ENCODE measurements around the gene DES.
"Not testable (repeated sequence)": the region's sequence is repeated elsewhere in the genome, so short reads cannot be mapped to it uniquely, and the experiment has no call there.

Gene DES

GRCh38 chr2:219392754-219393153, 25.4 kb upstream of the DES start:
- H3K27ac Mint-ChIP-seq, result no peak overlapping the region
- peaks cover 12% of the 10 kb centered on the region for H3K4me1 Mint-ChIP-seq
- DNase-seq (no peak), ATAC-seq (no peak)
- no peaks in the 10 kb centered on the region for H3K9me3 Mint-ChIP-seq
- peaks cover 2% of the 10 kb centered on the region for H3K36me3 Mint-ChIP-seq (ENCODE audit: low read depth)
- H3K4me3 Mint-ChIP-seq, result no peak overlapping the region
- H3K27me3 Mint-ChIP-seq, result no peaks in the 10 kb centered on the region

GRCh38 chr2:219395056-219395455, 23.1 kb upstream of the DES start:
- not testable (repeated sequence) for H3K9me3 Mint-ChIP-seq; H3K27ac Mint-ChIP-seq; DNase-seq; H3K27me3 Mint-ChIP-seq; H3K4me3 Mint-ChIP-seq; H3K4me1 Mint-ChIP-seq; H3K36me3 Mint-ChIP-seq (ENCODE audit: low read depth); ATAC-seq

- no peak for ATAC-seq
- no peak overlapping the region for H3K4me3 Mint-ChIP-seq
- peaks cover 2% of the 10 kb centered on the region for H3K36me3 Mint-ChIP-seq (ENCODE audit: low read depth)
Measured at GRCh38 chr2:219395609-219396008, 22.6 kb upstream of the DES start.

DNA sequence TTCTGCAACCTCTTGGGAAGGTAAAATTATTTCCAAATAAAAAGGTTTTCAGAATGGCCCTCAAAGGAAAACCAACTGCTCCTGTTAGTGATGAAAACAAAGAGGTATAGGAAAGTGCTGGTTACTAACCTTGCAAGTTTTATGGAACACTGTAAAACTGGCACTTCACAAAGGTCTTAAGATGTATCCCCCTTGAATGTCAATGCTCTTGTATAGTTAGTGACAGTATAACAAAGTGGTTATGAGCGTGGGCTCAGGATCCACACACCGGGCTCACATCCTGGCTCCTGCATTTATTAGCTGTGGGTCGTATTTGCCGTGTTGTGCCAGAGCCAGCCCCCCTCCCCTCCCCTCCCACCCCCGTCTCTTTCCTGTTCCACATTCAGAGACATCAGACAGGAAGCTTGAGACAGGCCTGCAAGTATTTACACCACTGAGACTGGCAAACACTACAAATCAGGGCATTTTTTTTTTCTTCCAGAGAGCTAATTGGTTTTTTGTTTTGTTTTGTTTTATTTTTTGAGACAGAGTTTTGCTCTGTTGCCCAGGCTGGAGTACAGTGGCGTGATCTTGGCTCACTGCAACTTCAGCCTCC, 21.2 kb upstream of the DES start:
- Mint-ChIP-seq H3K36me3 (ENCODE audit: low read depth) (peaks cover 2% of the 10 kb centered on the region), H3K4me3 (no peak overlapping the region), H3K27me3 (no peaks in the 10 kb centered on the region), H3K4me1 (peaks cover 5% of the 10 kb centered on the region), H3K27ac (no peak overlapping the region), H3K9me3 (no peaks in the 10 kb centered on the region)
- no peak for DNase-seq
- ATAC-seq, result no peak

More at GRCh38 chr2:219395609-219396008, 22.6 kb upstream of the DES start:
- Mint-ChIP-seq H3K27me3 (no peaks in the 10 kb centered on the region), H3K4me1 (peaks cover 5% of the 10 kb centered on the region), H3K9me3 (no peaks in the 10 kb centered on the region), H3K27ac (no peak overlapping the region)
- no peak for DNase-seq

DNA sequence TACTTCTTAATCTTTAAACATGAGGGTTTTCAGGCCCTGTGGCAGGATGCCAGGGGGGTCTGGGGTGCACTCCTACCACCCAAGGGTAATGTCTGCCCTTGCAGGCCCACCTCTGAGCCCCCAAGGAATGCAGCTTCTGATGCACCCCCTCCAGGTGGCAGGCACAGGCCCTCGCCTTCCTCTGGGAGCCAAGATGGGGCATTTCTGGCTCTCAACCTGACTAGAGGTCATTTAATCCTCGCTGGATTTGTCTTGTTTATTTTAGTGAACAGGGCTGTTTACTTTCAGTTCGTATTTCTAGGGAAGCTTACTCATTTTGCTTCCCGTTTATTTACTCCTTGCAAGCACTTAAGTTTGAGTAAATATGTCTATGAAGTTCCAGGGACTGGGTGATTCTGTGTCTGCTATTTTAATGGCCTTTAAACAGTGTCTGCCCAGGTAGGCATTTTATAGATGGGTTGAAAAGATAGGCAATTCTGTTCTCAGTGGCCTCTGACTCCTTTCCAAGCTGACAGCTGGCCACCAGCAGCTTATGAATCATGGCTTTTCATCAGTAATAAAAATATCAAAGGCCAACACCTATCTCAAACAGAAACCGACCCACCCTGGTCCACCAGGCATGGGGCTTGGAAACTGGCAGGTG, 19.3 kb upstream of the DES start:
- no peak overlapping the region for H3K27ac Mint-ChIP-seq
- H3K4me3 Mint-ChIP-seq, result no peak overlapping the region
- no peak for ATAC-seq
- DNase-seq, result no peak
- peaks cover 5% of the 10 kb centered on the region for H3K4me1 Mint-ChIP-seq
- H3K36me3 Mint-ChIP-seq (ENCODE audit: low read depth), result no peaks in the 10 kb centered on the region
- H3K9me3 Mint-ChIP-seq, result no peaks in the 10 kb centered on the region
- H3K27me3 Mint-ChIP-seq, result no peaks in the 10 kb centered on the region

DNA sequence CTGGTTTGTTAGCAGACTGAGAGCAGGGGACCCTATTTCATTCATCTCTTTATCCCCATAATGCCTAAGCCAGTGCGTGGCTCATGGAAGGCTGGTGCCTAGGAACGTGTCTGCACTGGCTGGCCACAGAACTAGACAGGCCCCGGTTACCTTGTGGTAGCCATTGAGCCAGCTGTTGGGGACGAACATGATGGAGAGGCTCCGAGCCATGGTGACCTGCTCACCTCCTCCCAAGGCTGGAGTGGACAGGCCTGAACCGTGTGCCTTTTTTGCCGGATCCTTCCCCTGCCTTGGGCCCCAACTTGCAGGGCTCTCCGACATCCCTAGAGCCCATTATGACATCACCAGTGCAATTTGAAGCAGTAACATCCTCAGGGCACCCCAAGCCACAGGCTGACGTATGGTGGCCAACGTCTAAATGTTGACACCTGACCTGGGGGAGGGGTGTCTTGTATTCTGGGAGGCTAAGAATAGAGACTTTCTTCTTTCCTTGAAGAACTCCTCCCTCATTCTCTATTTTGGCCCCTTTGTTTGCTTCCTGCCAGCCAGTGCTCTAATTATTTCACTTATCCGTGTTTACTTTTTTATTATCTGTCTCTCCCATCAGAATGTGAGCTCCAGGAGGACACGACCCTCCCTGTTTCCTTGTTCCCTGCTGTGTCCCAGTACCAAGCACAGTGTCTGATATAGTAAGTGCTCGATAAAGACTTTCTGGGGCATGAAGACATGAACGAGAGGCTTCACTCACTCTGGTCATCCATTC, 18.3 kb upstream of the DES start:
- Mint-ChIP-seq H3K4me3 (no peak overlapping the region), H3K27ac (no peak overlapping the region), H3K27me3 (no peaks in the 10 kb centered on the region), H3K36me3 (ENCODE audit: low read depth) (no peaks in the 10 kb centered on the region), H3K4me1 (peaks cover 5% of the 10 kb centered on the region), H3K9me3 (no peaks in the 10 kb centered on the region)
- ATAC-seq (no peak), DNase-seq (no peak)

DNA sequence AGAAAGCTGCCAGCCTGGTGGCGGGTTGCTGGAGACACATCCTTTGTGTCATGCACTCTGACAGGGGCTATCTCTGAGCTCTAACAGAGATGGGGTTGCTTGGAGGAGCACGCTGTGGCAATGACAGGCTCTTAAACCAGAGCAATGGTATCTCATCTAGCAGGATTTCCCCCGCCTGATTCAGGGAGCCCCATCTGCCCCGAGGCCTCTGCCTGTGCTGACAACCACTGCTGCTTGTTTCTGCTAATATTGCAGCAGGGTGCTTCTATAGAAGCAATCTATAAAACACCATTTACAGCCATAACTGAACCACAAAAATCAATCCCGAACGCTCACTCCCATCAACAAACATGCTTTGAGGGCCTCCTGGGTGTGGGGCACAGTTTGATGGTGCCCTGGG, 17.6 kb upstream of the DES start:
- DNase-seq (no peak), ATAC-seq (no peak)
- Mint-ChIP-seq H3K4me3 (no peak overlapping the region), H3K9me3 (no peaks in the 10 kb centered on the region), H3K4me1 (peaks cover 5% of the 10 kb centered on the region), H3K27ac (no peak overlapping the region), H3K27me3 (no peaks in the 10 kb centered on the region), H3K36me3 (ENCODE audit: low read depth) (no peaks in the 10 kb centered on the region)

GRCh38 chr2:219401606-219402005, 16.6 kb upstream of the DES start:
- Mint-ChIP-seq H3K27me3 (no peaks in the 10 kb centered on the region), H3K27ac (no peak overlapping the region), H3K9me3 (no peaks in the 10 kb centered on the region), H3K4me1 (peaks cover 5% of the 10 kb centered on the region), H3K4me3 (no peak overlapping the region), H3K36me3 (ENCODE audit: low read depth) (no peaks in the 10 kb centered on the region)
- ATAC-seq, result no peak
- DNase-seq, result no peak

DNA sequence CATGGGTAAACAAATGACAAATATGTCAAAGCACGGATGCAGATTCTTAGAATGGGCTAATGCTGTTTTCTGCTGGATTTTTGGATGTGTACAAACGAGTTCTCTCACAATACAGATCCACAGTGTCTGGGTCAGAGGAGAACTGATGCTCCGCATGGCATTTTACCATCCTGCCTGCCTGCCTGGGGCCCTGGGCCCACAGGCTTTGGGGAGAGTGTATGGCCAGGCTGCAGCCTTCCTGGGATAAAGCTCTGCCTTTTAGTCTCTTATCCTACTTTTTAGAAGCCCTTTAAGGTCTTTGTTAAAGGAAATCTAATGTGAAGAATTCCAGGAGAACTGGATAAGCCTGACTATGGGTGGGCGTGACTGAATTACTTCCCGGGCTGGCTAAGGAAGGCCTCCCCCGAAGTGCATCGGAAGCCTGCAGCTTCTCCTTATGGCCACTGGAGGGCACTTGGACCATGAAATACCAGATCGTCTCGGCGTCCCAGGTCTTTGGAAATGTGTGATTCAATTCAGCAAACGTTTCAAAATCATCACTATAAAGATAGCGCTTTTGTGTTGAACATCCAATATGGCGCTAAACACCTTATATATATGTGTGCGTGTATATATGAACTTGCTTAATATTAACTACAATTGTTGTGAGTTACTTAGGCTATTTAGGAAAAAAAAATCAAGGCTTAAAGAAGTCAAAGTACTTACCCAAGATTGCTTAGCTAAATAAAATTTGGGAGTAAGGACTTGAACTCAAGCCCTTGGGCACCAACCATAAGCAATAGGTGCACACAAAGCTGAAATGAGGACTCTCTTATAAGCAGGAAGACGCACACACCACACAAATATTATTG, 15.3 kb upstream of the DES start:
- no peaks in the 10 kb centered on the region for H3K4me1 Mint-ChIP-seq
- no peaks in the 10 kb centered on the region for H3K9me3 Mint-ChIP-seq
- peak; percentile 68 for ATAC-seq
- no peaks in the 10 kb centered on the region for H3K27me3 Mint-ChIP-seq
- no peak overlapping the region for H3K4me3 Mint-ChIP-seq
- DNase-seq, result peak; percentile 48
- no peaks in the 10 kb centered on the region for H3K36me3 Mint-ChIP-seq (ENCODE audit: low read depth)
- no peak overlapping the region for H3K27ac Mint-ChIP-seq

GRCh38 chr2:219403861-219404260, 14.3 kb upstream of the DES start:
- Mint-ChIP-seq H3K9me3 (no peaks in the 10 kb centered on the region), H3K36me3 (ENCODE audit: low read depth) (no peaks in the 10 kb centered on the region), H3K27me3 (peaks cover 2% of the 10 kb centered on the region), H3K4me1 (no peaks in the 10 kb centered on the region), H3K4me3 (no peak overlapping the region), H3K27ac (no peak overlapping the region)
- ATAC-seq, result no peak
- no peak for DNase-seq

DNA sequence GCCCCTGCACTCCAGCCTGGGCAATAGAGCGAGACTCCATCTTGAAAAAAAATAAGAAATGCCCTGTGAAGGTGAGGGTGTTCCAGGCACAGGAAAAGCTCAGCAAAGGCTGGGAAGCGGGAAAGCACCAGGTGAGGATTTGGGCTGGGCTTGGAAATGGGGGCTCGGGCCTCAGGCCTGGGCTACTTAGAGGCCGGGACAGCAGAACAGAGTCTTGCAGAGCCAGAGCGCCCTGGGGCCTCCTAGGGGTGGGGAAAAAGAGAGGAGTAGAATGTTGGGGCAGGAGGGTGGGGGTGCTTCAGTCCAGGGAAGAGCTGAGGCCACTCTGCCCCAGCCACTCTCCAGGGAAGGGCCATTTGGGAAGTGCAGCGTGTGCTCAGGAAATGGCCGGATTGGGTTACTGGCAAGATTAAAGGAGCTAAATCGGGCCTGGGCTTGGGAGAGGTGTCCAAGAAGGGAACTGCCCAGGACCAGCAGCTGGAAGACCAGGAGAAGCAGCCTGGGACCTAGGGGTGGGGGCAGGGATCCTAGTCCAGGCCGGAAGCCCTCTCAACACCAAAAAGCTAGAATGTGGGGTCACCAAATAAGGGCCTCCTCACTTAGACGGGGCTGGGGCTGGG, 13.8 kb upstream of the DES start:
- H3K27ac Mint-ChIP-seq, result no peak overlapping the region
- DNase-seq (no peak), ATAC-seq (no peak)
- peaks cover 2% of the 10 kb centered on the region for H3K27me3 Mint-ChIP-seq
- no peaks in the 10 kb centered on the region for H3K9me3 Mint-ChIP-seq
- no peaks in the 10 kb centered on the region for H3K36me3 Mint-ChIP-seq (ENCODE audit: low read depth)
- H3K4me1 Mint-ChIP-seq, result no peaks in the 10 kb centered on the region
- H3K4me3 Mint-ChIP-seq, result no peak overlapping the region

DNA sequence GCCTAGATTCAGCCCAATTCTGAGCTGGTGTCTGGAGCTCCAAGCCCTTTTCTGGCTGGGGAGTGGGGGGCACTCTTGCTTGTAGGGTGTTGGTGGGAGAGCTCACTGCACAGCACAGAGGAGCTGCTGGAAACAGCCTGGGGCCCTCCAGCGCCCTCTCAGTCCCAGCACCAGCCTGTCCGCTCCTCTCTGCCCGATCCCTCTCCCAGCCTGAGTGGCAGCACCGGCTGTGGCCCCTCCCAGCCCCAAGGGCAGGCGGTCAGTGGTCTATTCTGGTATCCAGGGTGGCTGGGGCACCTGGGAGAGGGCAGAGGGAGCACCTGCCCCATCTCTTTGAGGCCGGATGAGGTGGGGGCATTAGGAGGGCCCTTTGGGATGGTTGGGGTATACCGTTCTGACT, 13.2 kb upstream of the DES start:
- Mint-ChIP-seq H3K4me3 (no peak overlapping the region), H3K9me3 (no peaks in the 10 kb centered on the region), H3K27me3 (peaks cover 5% of the 10 kb centered on the region), H3K36me3 (ENCODE audit: low read depth) (no peaks in the 10 kb centered on the region), H3K4me1 (no peaks in the 10 kb centered on the region), H3K27ac (no peak overlapping the region)
- no peak for DNase-seq
- no peak for ATAC-seq

DNA sequence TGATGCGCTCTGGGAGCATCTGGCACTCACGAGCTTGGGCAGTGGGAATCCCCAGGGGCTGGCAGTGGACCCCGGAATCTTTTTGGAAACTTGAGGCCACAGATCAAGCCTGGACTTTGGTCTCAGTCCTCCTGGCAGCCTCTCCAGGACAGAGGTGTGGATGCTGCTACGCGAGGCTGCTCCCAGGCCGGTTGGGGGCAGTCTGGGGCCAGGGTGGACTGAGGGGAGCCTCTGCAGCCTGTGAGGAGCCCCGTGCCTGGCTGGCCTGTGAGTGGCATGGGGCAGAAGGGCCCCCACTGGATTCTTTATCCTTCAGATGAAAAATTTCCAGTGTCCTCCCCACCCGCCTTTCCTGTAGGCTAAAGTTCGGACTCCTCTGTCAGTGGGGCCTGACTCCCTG, 12.7 kb upstream of the DES start:
- Mint-ChIP-seq H3K9me3 (no peaks in the 10 kb centered on the region), H3K27me3 (peaks cover 5% of the 10 kb centered on the region), H3K36me3 (ENCODE audit: low read depth) (no peaks in the 10 kb centered on the region), H3K27ac (no peak overlapping the region), H3K4me1 (no peaks in the 10 kb centered on the region), H3K4me3 (no peak overlapping the region)
- no peak for DNase-seq
- no peak for ATAC-seq

Measured in activated naive CD8-positive, alpha-beta T cell treated with anti-CD3 and anti-CD28 coated beads, Interleukin-2, amount 50 U/mL, for 24 hours (primary cell).